Measurements from ENCODE around the gene IL13. TPM values are rescaled to one million over a fixed set of nuclear protein-coding genes. Genes with fewer than 3 reads are reported as not detected.

IL13 gene
- total RNA-seq, 1 experiment from 2014 or later = not detected

DNA sequence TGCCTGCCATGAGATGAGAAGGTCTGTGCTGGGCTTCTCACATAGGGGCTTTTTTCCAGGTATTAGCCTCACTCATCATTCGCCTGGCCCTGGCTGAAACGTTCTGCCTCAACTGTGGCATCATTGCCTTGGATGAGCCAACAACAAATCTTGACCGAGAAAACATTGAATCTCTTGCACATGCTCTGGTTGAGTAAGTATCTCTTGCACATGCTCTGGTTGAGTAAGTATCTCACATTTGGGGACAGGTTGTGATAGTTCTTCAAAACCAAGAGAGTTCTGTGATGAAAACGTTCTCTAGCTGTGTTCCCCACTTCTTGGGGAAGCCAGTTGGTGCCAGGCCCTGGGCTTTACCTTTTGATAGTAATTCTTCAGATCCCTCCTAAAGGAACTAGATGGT, 17.4 kb upstream of the IL13 start:
- CTCF ChIA-PET = no interaction called here
- Histone ChIP-seq H3K36me3 (ENCODE audit: control insufficient read depth in 1 of 2, insufficient read depth in 2 of 2, low read length in 2 of 2) (peaks cover 33 to 47% of the 10 kb centered on the region in 2 experiments; a peak in 3 of 4 replicates), H3K9me2 (ENCODE audit: insufficient read depth) (no peaks in the 10 kb centered on the region), H3K4me2 (ENCODE audit: low read length) (no peak overlapping the region), H3K9ac (ENCODE audit: low read length) (no peak overlapping the region), H2AFZ (ENCODE audit: low read depth, low read length, poor library complexity, severe bottlenecking) (no peak overlapping the region), H3K4me3 (replicated peaks in 1 of 2; ENCODE audit: low read depth in 1 of 2, low read length in 2 of 2) (no peak overlapping the region), H3K4me1 (ENCODE audit: control insufficient read depth in 1 of 2, insufficient read depth in 2 of 2, low read length in 2 of 2) (no peaks in the 10 kb centered on the region), H3K27me3 (ENCODE audit: insufficient read depth, low read length) (no peaks in the 10 kb centered on the region), H3K27ac (ENCODE audit: low read depth, low read length) (no peak overlapping the region), H4K20me1 (ENCODE audit: insufficient read depth) (no peaks in the 10 kb centered on the region), H3K9me3 (ENCODE audit: control insufficient read depth in 1 of 2, insufficient read depth in 1 of 2, low read depth in 1 of 2, low read length in 2 of 2) (no peaks in the 10 kb centered on the region), H3K79me2 (ENCODE audit: insufficient read depth, low read length) (no peaks in the 10 kb centered on the region; the same call in 1 of the 2 replicates)
- intact Hi-C loops (cut with micrococcal nuclease) = no loop called here
- no TSS peak for BruUV-seq (replicated peaks)
- DNase-seq (ENCODE audit: low read depth, low spot score) (no peak), ATAC-seq (no peak)
- POLR2A ChIA-PET = no interaction called here
- RAD21 ChIA-PET (ENCODE audit: low non-redundant PET in 1 of 2, low total read pairs in 2 of 2, uncharacterized antibody in 2 of 2, unreplicated experiment in 2 of 2) = no interaction called here
- no peak for TF ChIP-seq JUND (IDR thresholded peaks at IDR 0.05)
- no peak for TF ChIP-seq SRF (IDR thresholded peaks at IDR 0.05; ENCODE audit: low read depth)
- TF ChIP-seq YY1 (IDR thresholded peaks at IDR 0.05; ENCODE audit: extremely low read depth, insufficient replicate concordance, low read depth, low read length) = no peak
- no peak for TF ChIP-seq POLR2AphosphoS5 (IDR thresholded peaks at IDR 0.05; ENCODE audit: low read depth, low read length)
- TF ChIP-seq EZH2 (IDR thresholded peaks at IDR 0.05) = no peak
- TF ChIP-seq CBX3 (IDR thresholded peaks at IDR 0.05; ENCODE audit: low read depth) = no peak
- no peak for TF ChIP-seq SIN3A (IDR thresholded peaks at IDR 0.05; ENCODE audit: low read depth)
- TF ChIP-seq SP1 (IDR thresholded peaks at IDR 0.05; ENCODE audit: low read depth) = no peak
- TF ChIP-seq, protein P1, sequence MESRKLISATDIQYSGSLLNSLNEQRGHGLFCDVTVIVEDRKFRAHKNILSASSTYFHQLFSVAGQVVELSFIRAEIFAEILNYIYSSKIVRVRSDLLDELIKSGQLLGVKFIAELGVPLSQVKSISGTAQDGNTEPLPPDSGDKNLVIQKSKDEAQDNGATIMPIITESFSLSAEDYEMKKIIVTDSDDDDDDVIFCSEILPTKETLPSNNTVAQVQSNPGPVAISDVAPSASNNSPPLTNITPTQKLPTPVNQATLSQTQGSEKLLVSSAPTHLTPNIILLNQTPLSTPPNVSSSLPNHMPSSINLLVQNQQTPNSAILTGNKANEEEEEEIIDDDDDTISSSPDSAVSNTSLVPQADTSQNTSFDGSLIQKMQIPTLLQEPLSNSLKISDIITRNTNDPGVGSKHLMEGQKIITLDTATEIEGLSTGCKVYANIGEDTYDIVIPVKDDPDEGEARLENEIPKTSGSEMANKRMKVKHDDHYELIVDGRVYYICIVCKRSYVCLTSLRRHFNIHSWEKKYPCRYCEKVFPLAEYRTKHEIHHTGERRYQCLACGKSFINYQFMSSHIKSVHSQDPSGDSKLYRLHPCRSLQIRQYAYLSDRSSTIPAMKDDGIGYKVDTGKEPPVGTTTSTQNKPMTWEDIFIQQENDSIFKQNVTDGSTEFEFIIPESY (IDR thresholded peaks at IDR 0.05; ENCODE audit: extremely low read depth, insufficient replicate concordance, low read length) = no peak
- TF ChIP-seq RAD21 (IDR thresholded peaks at IDR 0.05; ENCODE audit: low read depth) = no peak
- TF ChIP-seq POLR2A (IDR thresholded peaks at IDR 0.05; ENCODE audit: borderline replicate concordance, extremely low read depth, insufficient read depth, insufficient read length) = no peak
- TF ChIP-seq, protein P2, sequence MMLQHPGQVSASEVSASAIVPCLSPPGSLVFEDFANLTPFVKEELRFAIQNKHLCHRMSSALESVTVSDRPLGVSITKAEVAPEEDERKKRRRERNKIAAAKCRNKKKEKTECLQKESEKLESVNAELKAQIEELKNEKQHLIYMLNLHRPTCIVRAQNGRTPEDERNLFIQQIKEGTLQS (IDR thresholded peaks at IDR 0.05) = no peak
- no peak for TF ChIP-seq ZFX (IDR thresholded peaks at IDR 0.05)
- TF ChIP-seq ELF1 (IDR thresholded peaks at IDR 0.05; ENCODE audit: borderline replicate concordance, low read depth) = no peak
- TF ChIP-seq EGR1 (IDR thresholded peaks at IDR 0.05; ENCODE audit: low read depth) = no peak

Measured in HCT116 (cell line).